ENCODE data around the gene KCNK4.

DNA sequence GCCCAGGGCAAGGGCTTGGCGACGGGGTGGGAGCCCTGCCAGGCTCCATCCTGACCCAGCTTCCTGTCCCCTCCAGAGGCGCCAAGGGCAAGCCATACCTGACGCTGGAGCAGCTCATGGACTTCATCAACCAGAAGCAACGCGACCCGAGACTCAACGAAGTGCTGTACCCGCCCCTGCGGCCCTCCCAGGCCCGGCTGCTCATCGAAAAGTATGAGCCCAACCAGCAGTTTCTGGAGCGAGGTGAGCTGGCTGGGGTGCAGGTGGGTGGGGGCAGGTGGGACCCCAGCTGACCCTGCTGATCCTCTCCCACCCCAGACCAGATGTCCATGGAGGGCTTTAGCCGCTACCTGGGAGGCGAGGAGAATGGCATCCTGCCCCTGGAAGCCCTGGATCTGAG, 34.8 kb upstream of the KCNK4 start:
- TF ChIP-seq SKIL (CRISPR knock-in tag; IDR thresholded peaks at IDR 0.05; ENCODE audit: borderline replicate concordance) (no peak), RAD21 (CRISPR knock-in tag; IDR thresholded peaks at IDR 0.05) (no peak), CTCF (CRISPR knock-in tag; IDR thresholded peaks at IDR 0.05) (no peak), ARNT2 (CRISPR knock-in tag; IDR thresholded peaks at IDR 0.05; ENCODE audit: low read depth) (no peak), FOXA1 (IDR thresholded peaks at IDR 0.05) (no peak), FOXA1 (CRISPR knock-in tag; IDR thresholded peaks at IDR 0.05) (no peak), POLR2A (IDR thresholded peaks at IDR 0.05; ENCODE audit: insufficient read depth in 1 of 2, low read depth in 2 of 2, low read length in 2 of 2) (no peak), TCF7 (IDR thresholded peaks at IDR 0.05; ENCODE audit: low read depth) (no peak), TBX3 (IDR thresholded peaks at IDR 0.05; ENCODE audit: borderline replicate concordance) (no peak)
- TF ChIP-seq, protein P1, sequence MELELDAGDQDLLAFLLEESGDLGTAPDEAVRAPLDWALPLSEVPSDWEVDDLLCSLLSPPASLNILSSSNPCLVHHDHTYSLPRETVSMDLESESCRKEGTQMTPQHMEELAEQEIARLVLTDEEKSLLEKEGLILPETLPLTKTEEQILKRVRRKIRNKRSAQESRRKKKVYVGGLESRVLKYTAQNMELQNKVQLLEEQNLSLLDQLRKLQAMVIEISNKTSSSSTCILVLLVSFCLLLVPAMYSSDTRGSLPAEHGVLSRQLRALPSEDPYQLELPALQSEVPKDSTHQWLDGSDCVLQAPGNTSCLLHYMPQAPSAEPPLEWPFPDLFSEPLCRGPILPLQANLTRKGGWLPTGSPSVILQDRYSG (CRISPR knock-in tag; IDR thresholded peaks at IDR 0.05): no peak

Measured in HepG2 (cell line).